WTC11 (cell line): ENCODE measurements around the gene MARS1. TPM values are rescaled to one million over a fixed set of nuclear protein-coding genes. Genes with fewer than 3 reads are reported as not detected.

Experiments
- ATAC-seq: fragments of 200-7000 bp; cut with Tn5 transposase; 2 replicates; pipeline ENCODE4 v1.10.0; 2021; ENCODE audit warnings: mild to moderate bottlenecking, moderate library complexity
- CTCF ChIA-PET: fragments of 300-600 bp; sonication (Branson Sonifier 250); formaldehyde crosslinking; loops from one replicate; lab custom pipeline; 2021; ENCODE audit warnings: antibody characterized with exemption; lab: Charles Lee
- POLR2A ChIA-PET: fragments of 350-600 bp; sonication (Branson Sonifier 250); formaldehyde crosslinking; loops from one replicate; lab custom pipeline; 2021; ENCODE audit warnings: antibody characterized with exemption; lab: Charles Lee
- DNase-seq: peaks from one replicate; pipeline ENCODE4 v3.0.0; 2021; ENCODE audit warnings: low spot score
- H3K27ac Mint-ChIP-seq: 2 replicates; pipeline ENCODE4 v1.8.0; 2021; ENCODE audit warnings: mixed read lengths
- H3K27me3 Mint-ChIP-seq: 2 replicates; pipeline ENCODE4 v1.8.0; 2021; ENCODE audit warnings: low read depth, mild to moderate bottlenecking, moderate library complexity, mixed read lengths
- H3K36me3 Mint-ChIP-seq: 2 replicates; pipeline ENCODE4 v1.8.0; 2021; ENCODE audit warnings: mixed read lengths
- H3K4me1 Mint-ChIP-seq: 2 replicates; pipeline ENCODE4 v1.8.0; 2022; ENCODE audit warnings: mixed read lengths
- H3K4me3 Mint-ChIP-seq: 2 replicates; pipeline ENCODE4 v1.8.0; 2021; ENCODE audit warnings: mild to moderate bottlenecking, moderate library complexity, mixed read lengths
- H3K9me3 Mint-ChIP-seq: 2 replicates; pipeline ENCODE4 v1.8.0; 2021; ENCODE audit warnings: mixed read lengths
- AFF4 ChIP-seq: sonication (generic); formaldehyde crosslinking; IDR thresholded peaks from 2 replicates; pipeline ENCODE4 v1.8.1; 2023; ENCODE audit warnings: mild to moderate bottlenecking, missing genetic modification reagents, borderline replicate concordance
- AR ChIP-seq: fragments of 250-450 bp; sonication (Bioruptor Pico); IDR thresholded peaks from 2 replicates; pipeline ENCODE4 v1.9.0; 2021; ENCODE audit warnings: mild to moderate bottlenecking
- ATF1 ChIP-seq: sonication (generic); formaldehyde crosslinking; IDR thresholded peaks from 2 replicates; pipeline ENCODE4 v1.8.1; 2023; ENCODE audit warnings: mild to moderate bottlenecking, moderate library complexity, missing genetic modification reagents
- ATF6 ChIP-seq: sonication (generic); formaldehyde crosslinking; IDR thresholded peaks from 2 replicates; pipeline ENCODE4 v1.8.1; 2023; ENCODE audit warnings: mild to moderate bottlenecking, missing genetic modification reagents
- CREB1 ChIP-seq: sonication (generic); formaldehyde crosslinking; IDR thresholded peaks from 2 replicates; pipeline ENCODE4 v1.8.0; 2023; ENCODE audit warnings: mild to moderate bottlenecking, missing genetic modification reagents
- EMX1 ChIP-seq: fragments of 250-450 bp; sonication (Bioruptor Pico); IDR thresholded peaks from 2 replicates; pipeline ENCODE4 v1.8.0; 2021; ENCODE audit warnings: mild to moderate bottlenecking
- ETV6 ChIP-seq: sonication (generic); formaldehyde crosslinking; IDR thresholded peaks from 2 replicates; pipeline ENCODE4 v1.8.1; 2022; ENCODE audit warnings: mild to moderate bottlenecking, missing genetic modification reagents
- KAT7 ChIP-seq: sonication (generic); formaldehyde crosslinking; IDR thresholded peaks from 2 replicates; pipeline ENCODE4 v1.8.1; 2023; ENCODE audit warnings: missing genetic modification reagents, mild to moderate bottlenecking, borderline replicate concordance
- NR2C2 ChIP-seq: sonication (generic); formaldehyde crosslinking; IDR thresholded peaks from 2 replicates; pipeline ENCODE4 v1.8.0; 2022; ENCODE audit warnings: mild to moderate bottlenecking, missing genetic modification reagents
- PRRX2 ChIP-seq: fragments of 250-450 bp; sonication (Bioruptor Pico); IDR thresholded peaks from 2 replicates; pipeline ENCODE4 v1.8.0; 2021; ENCODE audit warnings: mild to moderate bottlenecking
- SMAD3 ChIP-seq: sonication (generic); formaldehyde crosslinking; IDR thresholded peaks from 2 replicates; pipeline ENCODE4 v1.8.0; 2022; ENCODE audit warnings: missing genetic modification reagents, mild to moderate bottlenecking, borderline replicate concordance
- STAT6 ChIP-seq: sonication (generic); formaldehyde crosslinking; conservative IDR thresholded peaks from 2 replicates; pipeline ENCODE4 v1.8.1; 2023; ENCODE audit warnings: mild to moderate bottlenecking, low read depth, missing genetic modification reagents, moderate library complexity
- TCF7 ChIP-seq: sonication (generic); formaldehyde crosslinking; IDR thresholded peaks from 2 replicates; pipeline ENCODE4 v1.8.0; 2022; ENCODE audit warnings: mild to moderate bottlenecking, low read depth, missing genetic modification reagents, moderate library complexity
- TEAD4 ChIP-seq: sonication (generic); formaldehyde crosslinking; IDR thresholded peaks from 2 replicates; pipeline ENCODE4 v1.8.0; 2022; ENCODE audit warnings: mild to moderate bottlenecking, missing genetic modification reagents
- TP53 ChIP-seq: sonication (generic); formaldehyde crosslinking; IDR thresholded peaks from 2 replicates; pipeline ENCODE4 v1.8.1; 2023; ENCODE audit warnings: mild to moderate bottlenecking, missing genetic modification reagents
- ZBTB21 ChIP-seq: sonication (generic); formaldehyde crosslinking; IDR thresholded peaks from 2 replicates; pipeline ENCODE4 v1.8.1; 2023; ENCODE audit warnings: mild to moderate bottlenecking, missing genetic modification reagents, borderline replicate concordance
- ZNF281 ChIP-seq: sonication (generic); formaldehyde crosslinking; IDR thresholded peaks from 2 replicates; pipeline ENCODE4 v1.8.0; 2023; ENCODE audit warnings: mild to moderate bottlenecking, missing genetic modification reagents
- ZNF425 ChIP-seq: fragments of 250-450 bp; sonication (Bioruptor Pico); conservative IDR thresholded peaks from 2 replicates; pipeline ENCODE4 v1.9.0; 2021; ENCODE audit warnings: mild to moderate bottlenecking
- total RNA-seq: library from RNA; stranded (reverse); gene quantifications from 3 replicates; pipeline ENCODE4 v1.2.3, GENCODE V29; 2021

MARS1 gene
- total RNA-seq, 1 experiment from 2014 or later: 367 TPM

GRCh38 chr12:57446292-57446960, 41.4 kb upstream of the MARS1 start:
- no peak overlapping the region for H3K27ac Mint-ChIP-seq
- peaks cover 4% of the 10 kb centered on the region; the same call in 1 of the 2 replicates for H3K27me3 Mint-ChIP-seq
- ChIA-PET CTCF (interaction anchor here (1.1 to 1.4 kb wide), 3 partner anchors 9 to 13 kb away, joined by 4 to 5 read pairs (median 4); partner anchors contain the start of genes GLI1 and INHBE), POLR2A (no interaction called here)
- no peaks in the 10 kb centered on the region for H3K4me1 Mint-ChIP-seq
- no peak for ATAC-seq
- no peak overlapping the region for H3K4me3 Mint-ChIP-seq
- TF ChIP-seq NR2C2 (CRISPR knock-in tag) (no peak), AR (CRISPR knock-in tag) (no peak), TEAD4 (CRISPR knock-in tag) (no peak), EMX1 (CRISPR knock-in tag) (no peak), ZNF425 (CRISPR knock-in tag) (no peak), ATF1 (CRISPR knock-in tag) (no peak), STAT6 (CRISPR knock-in tag) (no peak), KAT7 (CRISPR knock-in tag) (no peak), ZNF281 (no peak), TCF7 (CRISPR knock-in tag) (no peak), SMAD3 (no peak), PRRX2 (no peak), AFF4 (CRISPR knock-in tag) (no peak), TP53 (CRISPR knock-in tag) (no peak), CREB1 (CRISPR knock-in tag) (no peak), ZBTB21 (CRISPR knock-in tag) (no peak), ATF6 (CRISPR knock-in tag) (no peak), ETV6 (CRISPR knock-in tag) (no peak)
- H3K9me3 Mint-ChIP-seq: peaks cover 10% of the 10 kb centered on the region
- peaks cover 6% of the 10 kb centered on the region for H3K36me3 Mint-ChIP-seq
- DNase-seq: no peak
